Smooth muscle cell (in vitro differentiated cells): Measurements from ENCODE around the gene MAST4. TPM values are rescaled to one million over a fixed set of nuclear protein-coding genes. Genes with fewer than 3 reads are reported as not detected.
A peak's percentile ranks its signal among the peaks of the same experiment; 100 is the strongest.

Experiments
- DNase-seq: peaks from one replicate; lab custom pipeline; 2025; ENCODE audit not compliant: unreplicated experiment; lab: John Stamatoyannopoulos, UW
- H2AFZ ChIP-seq: fragments of 200-600 bp; sonication (generic); 2 replicates; pipeline ENCODE4 v1.6.0; 2016; ENCODE audit warnings: antibody characterized with exemption, low read depth, mild to moderate bottlenecking
- H3F3A ChIP-seq: fragments of 200-600 bp; sonication (generic); 2 replicates; pipeline ENCODE4 v1.6.0; 2017; ENCODE audit warnings: antibody characterized with exemption, low read depth
- H3K27ac ChIP-seq: fragments of 200-600 bp; sonication (generic); 2 replicates; pipeline ENCODE4 v1.5.1; 2016; ENCODE audit warnings: low read depth, mild to moderate bottlenecking
- H3K27me3 ChIP-seq: fragments of 200-600 bp; sonication (generic); 2 replicates; pipeline ENCODE4 v1.6.1; 2016; ENCODE audit warnings: low read depth, mild to moderate bottlenecking
- H3K36me3 ChIP-seq: fragments of 200-600 bp; sonication (generic); 2 replicates; pipeline ENCODE4 v1.5.1; 2016; ENCODE audit warnings: low read depth
- H3K4me1 ChIP-seq: fragments of 200-600 bp; sonication (generic); 2 replicates; pipeline ENCODE4 v1.5.1; 2016; ENCODE audit warnings: low read depth
- H3K4me2 ChIP-seq: fragments of 200-600 bp; sonication (generic); 2 replicates; pipeline ENCODE4 v1.6.0; 2016; ENCODE audit warnings: mild to moderate bottlenecking
- H3K4me3 ChIP-seq: fragments of 200-600 bp; sonication (generic); 2 replicates; pipeline ENCODE4 v1.5.1; 2016; ENCODE audit warnings: mild to moderate bottlenecking
- H3K79me2 ChIP-seq: fragments of 200-600 bp; sonication (generic); 2 replicates; pipeline ENCODE4 v1.6.0; 2016; ENCODE audit warnings: low read depth, mild to moderate bottlenecking
- H3K9ac ChIP-seq: fragments of 200-600 bp; sonication (generic); 2 replicates; pipeline ENCODE4 v1.6.0; 2016; ENCODE audit warnings: low read depth
- H3K9me3 ChIP-seq: fragments of 200-600 bp; sonication (generic); replicated peaks from 2 replicates; pipeline ENCODE4 v1.5.1; 2016; ENCODE audit warnings: low read depth
- H4K20me1 ChIP-seq: fragments of 200-600 bp; sonication (generic); 2 replicates; pipeline ENCODE4 v1.6.0; 2016; ENCODE audit warnings: low read depth
- WGBS: methylation state at CpG from one replicate; pipeline ENCODE4 v1.1.7; 2016; ENCODE audit warnings: low lambda C conversion rate; 5-methylcytosine and 5-hydroxymethylcytosine counted together
- polyA plus RNA-seq: library from polyadenylated mRNA; unstranded; fragments of >200 nt; fragmentation: Nextera tagmentation; extraction: Ambion mirVana; gene quantifications from 2 replicates; pipeline ENCODE4 v1.2.1, GENCODE V29; 2016
- total RNA-seq: library from RNA; depleted of rRNA; stranded (reverse); fragments of >200 nt; gene quantifications from 2 replicates; pipeline ENCODE4 v1.2.3, GENCODE V29; 2014
- TF ChIP-seq, protein P1 (sequence below): fragments of 200-600 bp; sonication (generic); IDR thresholded peaks from 2 replicates; pipeline ENCODE4 v1.5.1; 2017; ENCODE audit warnings: borderline replicate concordance, mild to moderate bottlenecking, antibody characterized with exemption; ENCODE audit not compliant: insufficient read depth, poor library complexity, severe bottlenecking

The MAST4 gene
- total and polyA plus RNA-seq, 2 experiments from 2014 or later: 6.3 to 24.0 TPM

DNA sequence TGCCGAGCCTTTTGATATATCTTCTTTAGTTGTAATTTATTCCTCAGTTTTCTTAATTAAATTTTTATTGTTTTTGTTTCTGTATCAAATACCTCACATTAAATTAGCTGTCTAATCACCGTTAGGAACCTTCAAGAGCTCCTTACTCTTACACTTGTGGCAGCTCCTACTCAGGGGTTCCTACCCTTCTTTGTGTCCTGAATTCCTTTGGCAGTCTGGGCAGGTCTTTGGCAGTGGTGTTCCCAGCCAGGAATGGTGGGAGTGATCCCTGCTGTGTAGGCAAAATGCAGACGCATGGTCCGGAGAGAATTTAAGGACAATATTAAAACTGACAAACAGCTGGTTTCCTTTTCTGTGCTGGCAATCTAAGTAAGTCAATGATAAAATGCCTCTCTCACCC lies 41.8 kb downstream of the MAST4 start:
- no peak overlapping the region for H3K4me2 ChIP-seq
- H4K20me1 ChIP-seq: no peaks in the 10 kb centered on the region
- H3K4me3 ChIP-seq: no peak overlapping the region
- H3K27me3 ChIP-seq: no peaks in the 10 kb centered on the region
- H3K9me3 ChIP-seq: no peaks in the 10 kb centered on the region
- H3F3A ChIP-seq: no peaks in the 10 kb centered on the region
- 83% methylated on average over 4 of the region's 4 CpGs for WGBS
- H3K4me1 ChIP-seq: peaks cover 5% of the 10 kb centered on the region
- TF ChIP-seq, protein P1, sequence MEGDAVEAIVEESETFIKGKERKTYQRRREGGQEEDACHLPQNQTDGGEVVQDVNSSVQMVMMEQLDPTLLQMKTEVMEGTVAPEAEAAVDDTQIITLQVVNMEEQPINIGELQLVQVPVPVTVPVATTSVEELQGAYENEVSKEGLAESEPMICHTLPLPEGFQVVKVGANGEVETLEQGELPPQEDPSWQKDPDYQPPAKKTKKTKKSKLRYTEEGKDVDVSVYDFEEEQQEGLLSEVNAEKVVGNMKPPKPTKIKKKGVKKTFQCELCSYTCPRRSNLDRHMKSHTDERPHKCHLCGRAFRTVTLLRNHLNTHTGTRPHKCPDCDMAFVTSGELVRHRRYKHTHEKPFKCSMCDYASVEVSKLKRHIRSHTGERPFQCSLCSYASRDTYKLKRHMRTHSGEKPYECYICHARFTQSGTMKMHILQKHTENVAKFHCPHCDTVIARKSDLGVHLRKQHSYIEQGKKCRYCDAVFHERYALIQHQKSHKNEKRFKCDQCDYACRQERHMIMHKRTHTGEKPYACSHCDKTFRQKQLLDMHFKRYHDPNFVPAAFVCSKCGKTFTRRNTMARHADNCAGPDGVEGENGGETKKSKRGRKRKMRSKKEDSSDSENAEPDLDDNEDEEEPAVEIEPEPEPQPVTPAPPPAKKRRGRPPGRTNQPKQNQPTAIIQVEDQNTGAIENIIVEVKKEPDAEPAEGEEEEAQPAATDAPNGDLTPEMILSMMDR: no peak
- H3K27ac ChIP-seq: no peak overlapping the region
- DNase-seq: no peak
- no peaks in the 10 kb centered on the region for H3K36me3 ChIP-seq
- H3K9ac ChIP-seq: no peak overlapping the region
- H2AFZ ChIP-seq: no peak overlapping the region
- H3K79me2 ChIP-seq: no peaks in the 10 kb centered on the region

DNA sequence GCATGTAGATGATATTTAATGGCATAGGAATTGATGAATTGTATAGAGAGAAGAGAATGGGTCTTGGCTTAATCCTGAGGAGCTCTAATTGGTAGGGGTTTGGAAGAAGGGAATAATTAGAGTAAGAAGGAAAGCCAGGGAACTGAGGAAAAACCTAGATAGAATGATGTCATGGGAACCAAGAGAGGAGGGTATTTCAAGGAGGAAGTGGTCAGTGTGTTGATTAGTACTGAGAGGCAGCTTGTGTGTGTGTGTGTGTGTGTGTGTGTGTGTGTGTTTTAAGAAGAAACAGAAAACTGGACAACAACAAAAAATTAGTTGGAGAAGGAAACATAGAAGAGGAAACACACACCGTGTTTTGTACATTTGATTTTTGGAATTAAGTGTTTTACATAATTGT lies 42.8 kb downstream of the MAST4 start:
- no peaks in the 10 kb centered on the region for H3K9me3 ChIP-seq
- TF ChIP-seq, protein P1: no peak
- WGBS: 89% methylated on average over 1 of the region's 1 CpG
- H4K20me1 ChIP-seq: no peaks in the 10 kb centered on the region
- no peak for DNase-seq
- H3K27me3 ChIP-seq: no peaks in the 10 kb centered on the region
- no peak overlapping the region for H2AFZ ChIP-seq
- no peaks in the 10 kb centered on the region for H3K79me2 ChIP-seq
- no peak overlapping the region for H3K27ac ChIP-seq
- no peak overlapping the region for H3K9ac ChIP-seq
- H3K36me3 ChIP-seq: no peaks in the 10 kb centered on the region
- no peaks in the 10 kb centered on the region for H3K4me1 ChIP-seq
- H3K4me2 ChIP-seq: no peak overlapping the region
- H3F3A ChIP-seq: peaks cover under 1% of the 10 kb centered on the region
- no peak overlapping the region for H3K4me3 ChIP-seq

DNA sequence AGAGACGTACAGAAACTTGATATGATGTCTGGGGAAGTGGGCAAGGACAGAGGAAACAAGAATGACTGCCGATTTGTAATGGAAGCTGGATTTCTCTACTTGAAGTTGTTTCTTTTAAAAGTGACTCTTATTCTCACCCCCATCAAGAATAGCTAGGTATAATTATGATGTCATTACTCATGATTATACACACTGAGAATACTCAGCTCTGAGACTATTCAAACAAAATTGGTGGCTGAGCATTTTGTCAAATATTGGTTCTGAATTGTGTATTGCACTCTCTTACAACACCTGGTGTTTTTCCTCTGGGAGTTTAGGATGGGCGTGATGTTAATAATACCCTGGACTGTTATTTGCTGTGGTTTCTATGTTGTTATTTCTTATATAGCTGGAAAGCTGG lies 46.3 kb downstream of the MAST4 start:
- no peaks in the 10 kb centered on the region for H4K20me1 ChIP-seq
- H3K36me3 ChIP-seq: no peaks in the 10 kb centered on the region
- H3K27ac ChIP-seq: no peak overlapping the region
- H3K79me2 ChIP-seq: no peaks in the 10 kb centered on the region
- no peak for DNase-seq
- H2AFZ ChIP-seq: no peak overlapping the region
- H3K27me3 ChIP-seq: no peaks in the 10 kb centered on the region
- 88% methylated on average over 3 of the region's 3 CpGs for WGBS
- H3K4me3 ChIP-seq: no peak overlapping the region
- peaks cover 3% of the 10 kb centered on the region for H3F3A ChIP-seq
- no peak overlapping the region for H3K4me2 ChIP-seq
- H3K9ac ChIP-seq: no peak overlapping the region
- TF ChIP-seq, protein P1: no peak
- no peaks in the 10 kb centered on the region for H3K9me3 ChIP-seq
- H3K4me1 ChIP-seq: no peaks in the 10 kb centered on the region

DNA sequence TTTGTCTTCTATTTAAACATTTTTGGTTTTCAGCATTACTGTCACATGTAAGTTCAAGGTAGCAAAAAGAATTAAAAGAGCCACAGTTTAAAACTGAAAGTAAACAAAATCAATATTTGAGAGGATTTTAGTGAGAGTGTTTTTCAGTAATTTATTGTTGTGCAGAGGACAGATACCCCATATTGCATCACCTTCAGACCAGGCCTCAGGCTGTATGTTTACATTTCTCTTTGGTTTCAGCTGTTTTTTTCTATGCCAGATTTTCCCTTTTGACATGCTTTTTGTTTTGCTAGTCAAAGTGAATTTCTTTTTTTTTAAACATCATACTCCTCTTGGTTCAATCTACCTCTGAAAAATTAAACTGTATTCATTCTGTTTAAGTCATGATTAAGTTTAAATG lies 47.2 kb downstream of the MAST4 start:
- H3K4me3 ChIP-seq: no peak overlapping the region
- H3K27me3 ChIP-seq: no peaks in the 10 kb centered on the region
- peak overlapping the region; percentile 6 for H2AFZ ChIP-seq

More for the DNA sequence above, 47.2 kb downstream of the MAST4 start:
- H4K20me1 ChIP-seq: no peaks in the 10 kb centered on the region
- H3K27ac ChIP-seq: peak overlapping the region; percentile 13
- H3F3A ChIP-seq: peaks cover 3% of the 10 kb centered on the region
- no peak for DNase-seq
- no peaks in the 10 kb centered on the region for H3K4me1 ChIP-seq
- no peak overlapping the region for H3K9ac ChIP-seq
- no peaks in the 10 kb centered on the region for H3K79me2 ChIP-seq
- no peaks in the 10 kb centered on the region for H3K9me3 ChIP-seq
- TF ChIP-seq, protein P1: no peak
- peak overlapping the region; percentile 30 for H3K4me2 ChIP-seq
- no peaks in the 10 kb centered on the region for H3K36me3 ChIP-seq
